Measurements from ENCODE around the gene SYNGR3.
A peak's percentile ranks its signal among the peaks of the same experiment; 100 is the strongest.
"Not testable (repeated sequence)": the region's sequence is repeated elsewhere in the genome, so short reads cannot be mapped to it uniquely, and the experiment has no call there.

The SYNGR3 gene

GRCh38 chr16:2009164-2009711 lies 19.5 kb downstream of the SYNGR3 start:
- no peak for DNase-seq

- DNase-seq: peak; percentile 80
Observed at GRCh38 chr16:2009791-2010510, 20.2 kb downstream of the SYNGR3 start, which contains the start of gene ZNF598. Gene ZNF598, minus strand, starts transcription at chr16:2009821.

- DNase-seq: not testable (repeated sequence)
Observed at GRCh38 chr16:2011726-2012125, 22.0 kb downstream of the SYNGR3 start.

- DNase-seq: no peak
Observed at GRCh38 chr16:2013527-2013926, 23.8 kb downstream of the SYNGR3 start.

- no peak for DNase-seq
Observed at GRCh38 chr16:2015117-2015946, 25.6 kb downstream of the SYNGR3 start.

- no peak for DNase-seq
Observed at GRCh38 chr16:2015947-2016208, 26.1 kb downstream of the SYNGR3 start.

- DNase-seq: peak; percentile 17
Observed at GRCh38 chr16:2016407-2016922, 26.7 kb downstream of the SYNGR3 start.

GRCh38 chr16:2019518-2019920 lies 29.7 kb downstream of the SYNGR3 start, which contains the start of gene NPW:
Gene NPW, plus strand, starts transcription at chr16:2019785.
- DNase-seq: peak; percentile 23

GRCh38 chr16:2019921-2020831 lies 30.4 kb downstream of the SYNGR3 start:
- DNase-seq: no peak

- no peak for DNase-seq
Observed at GRCh38 chr16:2022723-2023091, 32.9 kb downstream of the SYNGR3 start.

- DNase-seq: peak; percentile 95
Observed at GRCh38 chr16:2023092-2024031, 33.6 kb downstream of the SYNGR3 start.

GRCh38 chr16:2024032-2024420 lies 34.3 kb downstream of the SYNGR3 start:
- no peak for DNase-seq

- DNase-seq: no peak
Observed at GRCh38 chr16:2025251-2025650, 35.5 kb downstream of the SYNGR3 start.

- no peak for DNase-seq
Observed at GRCh38 chr16:2025878-2026460, 36.2 kb downstream of the SYNGR3 start.

GRCh38 chr16:2026461-2027023 lies 36.8 kb downstream of the SYNGR3 start, which contains the start of gene NHERF2:
Gene NHERF2, plus strand, starts transcription at chr16:2026902. Its CDS starts 104 bp downstream, at chr16:2027006.
- DNase-seq: peak; percentile 32

- peak; percentile 29 for DNase-seq
Observed at GRCh38 chr16:2027024-2028010, 37.5 kb downstream of the SYNGR3 start.

GRCh38 chr16:2028146-2028545 lies 38.4 kb downstream of the SYNGR3 start:
- no peak for DNase-seq

- DNase-seq: no peak
Observed at GRCh38 chr16:2028620-2029220, 39.0 kb downstream of the SYNGR3 start.

- no peak for DNase-seq
Observed at GRCh38 chr16:2029350-2029749, 39.6 kb downstream of the SYNGR3 start.

Measured in CD4-positive, alpha-beta T cell treated with Interleukin-21 for 1 hour (primary cell).